ENCODE measurements around the gene VKORC1.
"Not testable (repeated sequence)": the region's sequence is repeated elsewhere in the genome, so short reads cannot be mapped to it uniquely, and the experiment has no call there.

Gene VKORC1

DNA sequence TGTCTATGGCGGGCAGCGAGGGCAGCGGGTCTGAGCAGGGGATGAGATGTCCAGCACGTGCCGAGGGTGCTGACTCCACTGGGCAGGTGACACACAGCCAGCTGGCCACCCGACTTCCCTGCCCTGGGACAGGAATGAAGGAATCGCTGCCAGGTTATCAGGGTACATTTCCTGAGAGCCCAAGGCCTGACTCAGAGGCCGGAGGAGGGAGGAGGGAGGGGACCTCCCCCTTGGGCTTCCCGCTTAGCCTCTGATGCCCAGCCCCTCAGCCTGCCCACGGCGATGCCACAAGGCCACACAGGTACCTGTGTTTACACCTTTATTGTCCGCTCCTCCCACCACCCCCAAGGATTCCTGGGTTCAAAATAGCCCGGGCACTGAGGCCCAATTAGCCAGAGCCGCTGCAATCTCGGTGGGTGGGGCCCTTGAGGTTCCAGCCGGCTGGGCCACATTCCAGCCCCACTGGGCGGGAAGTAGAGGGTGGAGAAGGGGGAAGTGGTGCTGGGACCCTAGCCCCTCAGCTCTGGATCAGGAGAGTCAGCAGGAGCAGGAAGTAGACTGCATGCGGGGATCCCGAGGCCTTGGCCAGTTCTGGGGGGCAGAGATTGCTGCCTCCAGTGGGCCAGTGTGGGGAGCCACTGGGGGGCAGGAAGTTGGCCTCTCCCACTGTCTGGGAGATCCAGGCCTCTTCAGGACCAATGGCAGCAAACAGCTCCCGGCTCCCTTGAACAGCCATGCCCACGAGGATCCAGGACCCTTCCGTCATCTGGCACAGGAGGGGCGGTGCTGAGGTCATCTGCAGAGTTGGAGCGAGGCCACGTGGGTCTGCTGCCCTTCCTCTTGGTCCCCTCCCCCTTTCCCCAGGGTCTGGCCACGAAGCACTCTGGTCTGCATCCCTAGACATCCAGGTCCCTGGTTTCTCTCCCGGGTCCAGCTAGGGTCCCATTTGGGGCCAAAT, 44.3 kb upstream of the VKORC1 start:
- no peak overlapping the region for H3K4me3 ChIP-seq (ENCODE audit: low read depth in 1 of 2, low read length in 1 of 2)
- H3K4me1 ChIP-seq (ENCODE audit: control insufficient read depth in 1 of 2, insufficient read depth in 1 of 2, low read depth in 1 of 2, low read length in 1 of 2) = peaks cover 41 to 49% of the 10 kb centered on the region in 2 experiments
- H3K27ac ChIP-seq = no peak overlapping the region
- H3K36me3 ChIP-seq = no peaks in the 10 kb centered on the region
- TF ChIP-seq, protein P1, sequence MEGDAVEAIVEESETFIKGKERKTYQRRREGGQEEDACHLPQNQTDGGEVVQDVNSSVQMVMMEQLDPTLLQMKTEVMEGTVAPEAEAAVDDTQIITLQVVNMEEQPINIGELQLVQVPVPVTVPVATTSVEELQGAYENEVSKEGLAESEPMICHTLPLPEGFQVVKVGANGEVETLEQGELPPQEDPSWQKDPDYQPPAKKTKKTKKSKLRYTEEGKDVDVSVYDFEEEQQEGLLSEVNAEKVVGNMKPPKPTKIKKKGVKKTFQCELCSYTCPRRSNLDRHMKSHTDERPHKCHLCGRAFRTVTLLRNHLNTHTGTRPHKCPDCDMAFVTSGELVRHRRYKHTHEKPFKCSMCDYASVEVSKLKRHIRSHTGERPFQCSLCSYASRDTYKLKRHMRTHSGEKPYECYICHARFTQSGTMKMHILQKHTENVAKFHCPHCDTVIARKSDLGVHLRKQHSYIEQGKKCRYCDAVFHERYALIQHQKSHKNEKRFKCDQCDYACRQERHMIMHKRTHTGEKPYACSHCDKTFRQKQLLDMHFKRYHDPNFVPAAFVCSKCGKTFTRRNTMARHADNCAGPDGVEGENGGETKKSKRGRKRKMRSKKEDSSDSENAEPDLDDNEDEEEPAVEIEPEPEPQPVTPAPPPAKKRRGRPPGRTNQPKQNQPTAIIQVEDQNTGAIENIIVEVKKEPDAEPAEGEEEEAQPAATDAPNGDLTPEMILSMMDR (IDR thresholded peaks at IDR 0.05) = no peak
- H3K27me3 ChIP-seq = no peaks in the 10 kb centered on the region
- no peaks in the 10 kb centered on the region for H3K9me3 ChIP-seq

DNA sequence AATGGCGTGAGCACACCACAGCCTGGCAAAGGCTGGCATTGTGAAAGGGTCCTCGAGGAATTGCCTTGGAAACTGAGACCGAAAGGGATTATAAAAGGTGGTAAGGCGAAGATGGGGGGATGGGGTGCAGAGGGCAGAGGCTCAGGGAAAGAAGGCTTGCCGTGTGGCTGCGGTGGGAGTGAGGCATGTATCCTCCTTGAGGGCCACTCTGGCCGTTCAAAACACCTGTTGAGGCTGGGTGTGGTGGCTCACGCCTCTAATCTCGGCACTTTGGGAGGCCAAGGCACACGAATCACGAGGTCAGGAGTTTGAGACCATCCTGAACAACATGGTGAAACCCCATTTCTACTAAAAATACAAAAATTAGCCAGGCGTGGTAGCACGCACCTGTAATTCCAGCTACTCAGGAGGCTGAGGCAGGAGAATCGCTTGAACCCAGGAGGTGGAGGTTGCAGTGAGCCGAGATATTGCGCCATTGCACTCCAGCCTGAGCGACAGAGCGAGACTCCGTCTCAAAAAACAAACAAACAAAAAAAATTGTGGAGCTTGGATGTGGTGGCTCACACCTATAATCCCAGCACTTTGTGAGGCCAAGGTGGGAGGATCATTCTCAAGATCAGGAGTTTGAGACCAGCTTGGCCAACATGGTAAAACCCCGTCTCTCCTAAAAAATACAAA, 42.4 kb upstream of the VKORC1 start:
- peaks cover 34 to 38% of the 10 kb centered on the region in 2 experiments for H3K4me1 ChIP-seq (ENCODE audit: control insufficient read depth in 1 of 2, insufficient read depth in 1 of 2, low read depth in 1 of 2, low read length in 1 of 2)
- not testable (repeated sequence) for H3K36me3 ChIP-seq; H3K4me3 ChIP-seq (ENCODE audit: low read depth in 1 of 2, low read length in 1 of 2); H3K27me3 ChIP-seq; H3K27ac ChIP-seq; H3K9me3 ChIP-seq

DNA sequence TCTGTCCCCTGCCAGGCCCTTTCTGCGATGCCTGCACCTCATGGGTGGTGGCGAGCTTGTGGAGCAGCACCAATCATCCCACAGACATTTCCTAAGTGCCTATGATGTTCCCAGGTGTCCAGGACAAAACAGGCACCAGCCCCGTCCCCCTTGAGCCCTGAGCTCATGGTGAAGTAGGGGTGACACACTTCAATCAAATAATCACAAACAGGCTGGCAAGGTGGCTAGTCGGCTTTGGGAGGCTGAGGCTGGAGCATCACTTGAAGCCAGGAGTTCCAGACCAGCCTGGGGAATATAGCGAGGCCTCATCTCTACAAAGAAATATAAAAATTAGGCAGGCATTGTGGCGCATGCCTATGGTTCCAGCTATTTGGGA, 41.7 kb upstream of the VKORC1 start:
- no peaks in the 10 kb centered on the region for H3K9me3 ChIP-seq
- peaks cover 7% of the 10 kb centered on the region for H3K36me3 ChIP-seq
- TF ChIP-seq, protein P1 (IDR thresholded peaks at IDR 0.05) = no peak
- H3K27ac ChIP-seq = no peak overlapping the region
- no peaks in the 10 kb centered on the region for H3K27me3 ChIP-seq
- H3K4me1 ChIP-seq (ENCODE audit: control insufficient read depth in 1 of 2, insufficient read depth in 1 of 2, low read depth in 1 of 2, low read length in 1 of 2) = peaks cover 29 to 36% of the 10 kb centered on the region in 2 experiments
- no peak overlapping the region for H3K4me3 ChIP-seq (ENCODE audit: low read depth in 1 of 2, low read length in 1 of 2)

DNA sequence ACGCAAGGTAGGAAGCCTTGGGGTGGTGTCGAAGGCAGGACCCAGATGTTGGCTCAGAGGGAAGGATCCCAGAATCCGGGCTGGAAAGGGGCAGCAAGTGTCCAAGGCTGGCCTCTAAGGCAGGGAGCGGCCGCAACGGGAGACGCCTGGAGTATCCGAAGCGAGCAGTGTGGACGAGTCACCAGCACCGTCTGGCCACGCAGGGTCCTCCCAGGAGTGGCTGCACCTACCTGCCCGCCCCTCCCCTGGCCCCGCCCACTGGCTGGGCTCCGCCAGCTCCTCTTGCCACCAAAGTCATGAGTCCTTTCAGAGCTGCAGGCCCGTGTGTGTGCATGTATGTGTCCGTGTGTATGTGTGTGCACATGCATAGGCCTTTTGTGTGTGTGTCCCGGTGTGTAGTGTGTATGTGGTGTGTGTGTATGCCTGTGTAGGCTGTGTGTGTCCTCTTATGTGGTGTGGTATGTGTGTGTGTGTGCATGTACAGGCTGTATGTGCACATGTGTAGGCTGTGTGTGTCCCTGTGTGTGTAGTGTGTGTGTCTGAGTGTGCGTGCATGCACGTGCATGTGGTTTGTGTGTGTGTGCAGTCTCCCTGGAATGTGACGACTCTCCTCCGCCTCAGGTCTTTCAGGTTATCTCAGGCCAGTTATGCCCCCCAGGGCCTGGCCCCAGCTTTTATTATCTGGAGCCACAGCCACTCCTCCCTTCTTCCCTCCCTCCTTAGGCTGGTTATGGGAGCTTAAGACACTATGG, 41.1 kb upstream of the VKORC1 start, which contains the start of gene PRSS8:
Gene PRSS8 (minus strand): TSS at position 193 of the 752 bp plus-strand sequence. CDS start 229 bp downstream, outside the sequence.
- peak within 1 kb of the TSS; percentile 8 to 24 for H3K4me3 ChIP-seq (ENCODE audit: low read depth in 1 of 2, low read length in 1 of 2)
- H3K27me3 ChIP-seq = no peaks in the 10 kb centered on the region
- TF ChIP-seq, protein P1 (IDR thresholded peaks at IDR 0.05) = no peak
- peaks cover 7% of the 10 kb centered on the region for H3K36me3 ChIP-seq
- H3K27ac ChIP-seq = peak within 1 kb of the TSS; percentile 64
- H3K4me1 ChIP-seq (ENCODE audit: control insufficient read depth in 1 of 2, insufficient read depth in 1 of 2, low read depth in 1 of 2, low read length in 1 of 2) = peaks cover 31 to 37% of the 10 kb centered on the region in 2 experiments
- H3K9me3 ChIP-seq = no peaks in the 10 kb centered on the region

DNA sequence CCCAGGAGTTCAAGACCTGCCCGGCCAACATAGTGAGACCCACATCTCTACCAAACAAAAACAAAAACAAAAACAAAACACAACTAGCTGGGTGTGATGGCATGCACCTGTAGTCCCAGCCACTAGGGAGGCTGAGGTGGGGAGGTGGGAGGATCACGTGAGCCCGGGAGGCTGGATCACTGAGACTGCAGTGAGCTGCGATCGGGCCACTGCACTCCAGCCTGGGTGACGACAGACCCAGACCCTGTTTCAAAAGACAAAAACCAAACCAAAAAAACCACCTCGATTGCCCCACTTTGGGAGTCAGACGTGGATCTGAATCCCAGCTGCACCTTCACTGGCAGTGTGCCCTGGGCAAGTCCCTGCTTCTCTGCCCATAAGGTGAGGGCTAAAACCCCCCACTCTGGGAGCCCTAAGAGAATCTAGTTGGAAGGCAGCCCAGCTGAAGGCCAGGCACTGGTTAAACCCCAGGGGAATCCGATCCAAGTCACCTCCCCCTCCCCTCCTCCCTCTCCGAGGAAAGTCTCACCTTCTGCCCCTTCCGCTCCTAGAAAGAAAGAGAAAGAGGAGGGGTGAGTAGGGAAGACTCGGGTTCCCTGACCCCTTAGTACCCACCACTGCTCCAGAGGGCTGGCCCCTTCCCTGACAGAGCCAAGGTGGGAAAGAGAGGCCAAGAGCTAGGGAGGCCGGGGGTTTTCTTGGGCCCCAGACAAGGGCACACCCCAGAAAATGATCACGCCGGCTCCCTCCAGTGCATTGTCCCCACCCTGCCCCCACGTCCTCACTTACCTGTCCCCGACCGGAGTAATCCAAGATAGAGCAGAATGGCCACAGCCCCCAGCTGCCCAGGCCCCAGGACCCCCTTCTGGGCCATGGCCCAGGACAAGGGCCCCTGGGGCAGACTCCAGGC, 40.3 kb upstream of the VKORC1 start:
- Histone ChIP-seq H3K4me1 (ENCODE audit: control insufficient read depth in 1 of 2, insufficient read depth in 1 of 2, low read depth in 1 of 2, low read length in 1 of 2) (peaks cover 38 to 41% of the 10 kb centered on the region in 2 experiments), H3K4me3 (ENCODE audit: low read depth in 1 of 2, low read length in 1 of 2) (peak overlapping the region; percentile 8 to 24), H3K27ac (peak overlapping the region; percentile 64), H3K36me3 (peaks cover 7% of the 10 kb centered on the region), H3K27me3 (no peaks in the 10 kb centered on the region), H3K9me3 (no peaks in the 10 kb centered on the region)
- TF ChIP-seq, protein P1 (IDR thresholded peaks at IDR 0.05) = peak; percentile 4

All from neutrophil (primary cell).